Measurements from ENCODE around the gene XYLT1. TPM values are rescaled to one million over a fixed set of nuclear protein-coding genes. Genes with fewer than 3 reads are reported as not detected.

The XYLT1 gene
- total RNA-seq, 1 donor from 2014 or later = 27.3 TPM

GRCh38 chr16:17504050-17504449 lies 33.3 kb upstream of the XYLT1 start:
- Histone ChIP-seq H3K4me3 (no peak overlapping the region), H3K4me1 (peaks cover 2% of the 10 kb centered on the region), H3K36me3 (no peaks in the 10 kb centered on the region), H3K27me3 (no peaks in the 10 kb centered on the region), H3K9me3 (no peaks in the 10 kb centered on the region), H3K27ac (no peak overlapping the region)
- no peak for TF ChIP-seq POLR2A (IDR thresholded peaks at IDR 0.05)
- no peak for TF ChIP-seq POLR2AphosphoS5 (IDR thresholded peaks at IDR 0.05; ENCODE audit: insufficient read depth in 1 of 2, low read depth in 1 of 2)
- TF ChIP-seq CTCF (IDR thresholded peaks at IDR 0.05) = no peak
- intact Hi-C loops (cut with DNase I) = no loop called here
- DNase-seq (ENCODE audit: extremely low spot score in 2 of 2) = no peak

- Histone ChIP-seq H3K4me3 (no peak overlapping the region), H3K27ac (no peak overlapping the region), H3K9me3 (no peaks in the 10 kb centered on the region), H3K36me3 (no peaks in the 10 kb centered on the region), H3K27me3 (no peaks in the 10 kb centered on the region), H3K4me1 (peaks cover 8% of the 10 kb centered on the region)
- TF ChIP-seq POLR2A (IDR thresholded peaks at IDR 0.05) (no peak), POLR2AphosphoS5 (IDR thresholded peaks at IDR 0.05; ENCODE audit: insufficient read depth in 1 of 2, low read depth in 1 of 2) (no peak)
- intact Hi-C loops (cut with DNase I) = no loop called here
- DNase-seq (ENCODE audit: extremely low spot score in 2 of 2) = peak in 1 of 2 donors; percentile 7
These were observed 32.6 kb upstream of the XYLT1 start for GRCh38 chr16:17503331-17503730.

- H3K4me3 ChIP-seq = no peak overlapping the region
- intact Hi-C loops (cut with DNase I) = no loop called here
- no peaks in the 10 kb centered on the region for H3K9me3 ChIP-seq
- H3K4me1 ChIP-seq = peaks cover 8% of the 10 kb centered on the region
- H3K27me3 ChIP-seq = no peaks in the 10 kb centered on the region
- DNase-seq (ENCODE audit: extremely low spot score in 2 of 2) = peak in 1 of 2 donors; percentile 79
- no peak for TF ChIP-seq CTCF (IDR thresholded peaks at IDR 0.05)
- no peak for TF ChIP-seq POLR2AphosphoS5 (IDR thresholded peaks at IDR 0.05; ENCODE audit: insufficient read depth in 1 of 2, low read depth in 1 of 2)
- TF ChIP-seq POLR2A (IDR thresholded peaks at IDR 0.05) = no peak
- H3K27ac ChIP-seq = no peak overlapping the region
- H3K36me3 ChIP-seq = no peaks in the 10 kb centered on the region
These were observed 30.6 kb upstream of the XYLT1 start for GRCh38 chr16:17501321-17501720.

GRCh38 chr16:17499223-17499902 lies 28.6 kb upstream of the XYLT1 start:
- intact Hi-C loops (cut with DNase I) = no loop called here
- H3K9me3 ChIP-seq = no peaks in the 10 kb centered on the region
- no peak for TF ChIP-seq POLR2AphosphoS5 (IDR thresholded peaks at IDR 0.05; ENCODE audit: insufficient read depth in 1 of 2, low read depth in 1 of 2)
- no peak for TF ChIP-seq POLR2A (IDR thresholded peaks at IDR 0.05)
- no peak for TF ChIP-seq CTCF (IDR thresholded peaks at IDR 0.05)

GRCh38 chr16:17497648-17498047 lies 26.9 kb upstream of the XYLT1 start:
- intact Hi-C loops (cut with DNase I) = no loop called here
- Histone ChIP-seq H3K27ac (no peak overlapping the region), H3K36me3 (no peaks in the 10 kb centered on the region), H3K27me3 (no peaks in the 10 kb centered on the region), H3K4me1 (peaks cover 8% of the 10 kb centered on the region), H3K4me3 (no peak overlapping the region), H3K9me3 (no peaks in the 10 kb centered on the region)
- no peak for TF ChIP-seq POLR2AphosphoS5 (IDR thresholded peaks at IDR 0.05; ENCODE audit: insufficient read depth in 1 of 2, low read depth in 1 of 2)
- DNase-seq (ENCODE audit: extremely low spot score in 2 of 2) = peak; percentile 16

More at GRCh38 chr16:17499223-17499902, 28.6 kb upstream of the XYLT1 start:
- H3K4me3 ChIP-seq = no peak overlapping the region
- H3K27me3 ChIP-seq = no peaks in the 10 kb centered on the region
- peak in 1 of 2 donors; percentile 56 for DNase-seq (ENCODE audit: extremely low spot score in 2 of 2)
- no peaks in the 10 kb centered on the region for H3K36me3 ChIP-seq
- H3K27ac ChIP-seq = no peak overlapping the region
- peaks cover 8% of the 10 kb centered on the region for H3K4me1 ChIP-seq

GRCh38 chr16:17496891-17497290 lies 26.1 kb upstream of the XYLT1 start:
- TF ChIP-seq POLR2A (IDR thresholded peaks at IDR 0.05) (no peak), CTCF (IDR thresholded peaks at IDR 0.05) (no peak), POLR2AphosphoS5 (IDR thresholded peaks at IDR 0.05; ENCODE audit: insufficient read depth in 1 of 2, low read depth in 1 of 2) (no peak)
- intact Hi-C loops (cut with DNase I) = no loop called here
- H3K9me3 ChIP-seq = no peaks in the 10 kb centered on the region
- DNase-seq (ENCODE audit: extremely low spot score in 2 of 2) = no peak
- H3K4me1 ChIP-seq = peaks cover 8% of the 10 kb centered on the region
- H3K36me3 ChIP-seq = no peaks in the 10 kb centered on the region
- H3K27ac ChIP-seq = no peak overlapping the region
- H3K27me3 ChIP-seq = no peaks in the 10 kb centered on the region
- H3K4me3 ChIP-seq = no peak overlapping the region

Data from vagina (tissue), 2 donors.